Cardiac septum (tissue), 1 donor: Measurements from ENCODE around the gene GALNT17. TPM values are rescaled to one million over a fixed set of nuclear protein-coding genes. Genes with fewer than 3 reads are reported as not detected.

Experiments
- DNase-seq: peaks from one replicate; pipeline ENCODE4 v3.0.0-alpha.2; 2020; ENCODE audit warnings: low spot score
- intact Hi-C: fragments of 100-400 bp; cut with DNase I; formaldehyde crosslinking; loops from one replicate; pipeline ENCODE4 v1.14.0; 2022
- total RNA-seq: library from RNA; stranded (reverse); fragmentation: NEBNext Ultra II Directional; extraction: Animal tissue kit (Norgen Biotek cat#: 25700); gene quantifications from one replicate; pipeline ENCODE4 v1.2.1, GENCODE V29; 2021
- donor health status: DM: no; HTN: no; CAD: no.

The GALNT17 gene
- total RNA-seq, 1 donor from 2014 or later = 60.6 TPM

- intact Hi-C loops = loop anchor here (10.0 kb wide), 1 partner anchor 148 kb away; no protein-coding TSS in a partner anchor
- DNase-seq = no peak
Measured at GRCh38 chr7:71466448-71467145, 334.7 kb downstream of the GALNT17 start.

- no peak for DNase-seq
- intact Hi-C loops = no loop called here
Measured at GRCh38 chr7:71470326-71470725, 338.4 kb downstream of the GALNT17 start.

GRCh38 chr7:71470830-71471229 is 338.9 kb downstream of the GALNT17 start:
- intact Hi-C loops = no loop called here
- no peak for DNase-seq

- DNase-seq = no peak
- intact Hi-C loops = no loop called here
Measured at GRCh38 chr7:71472962-71473361, 341.0 kb downstream of the GALNT17 start.

GRCh38 chr7:71473366-71473967 is 341.5 kb downstream of the GALNT17 start:
- intact Hi-C loops = no loop called here
- no peak for DNase-seq

GRCh38 chr7:71477441-71477840 is 345.5 kb downstream of the GALNT17 start:
- intact Hi-C loops = no loop called here
- no peak for DNase-seq

- intact Hi-C loops = no loop called here
- DNase-seq = no peak
Measured at GRCh38 chr7:71479231-71479630, 347.3 kb downstream of the GALNT17 start.

- intact Hi-C loops = no loop called here
- no peak for DNase-seq
Measured at GRCh38 chr7:71480791-71481190, 348.8 kb downstream of the GALNT17 start.

GRCh38 chr7:71482284-71482683 is 350.3 kb downstream of the GALNT17 start:
- no peak for DNase-seq
- intact Hi-C loops = no loop called here

GRCh38 chr7:71484380-71484779 is 352.4 kb downstream of the GALNT17 start:
- DNase-seq = no peak
- intact Hi-C loops = no loop called here

GRCh38 chr7:71485586-71485985 is 353.6 kb downstream of the GALNT17 start:
- intact Hi-C loops = no loop called here
- DNase-seq = no peak

- intact Hi-C loops = no loop called here
- DNase-seq = no peak
Measured at GRCh38 chr7:71486414-71486813, 354.5 kb downstream of the GALNT17 start.

- DNase-seq = no peak
- intact Hi-C loops = no loop called here
Measured at GRCh38 chr7:71486856-71487628, 355.1 kb downstream of the GALNT17 start.

- intact Hi-C loops = no loop called here
- DNase-seq = no peak
Measured at GRCh38 chr7:71488308-71488707, 356.4 kb downstream of the GALNT17 start.

- no peak for DNase-seq
- intact Hi-C loops = no loop called here
Measured at GRCh38 chr7:71491336-71491735, 359.4 kb downstream of the GALNT17 start.

GRCh38 chr7:71495828-71496227 is 363.9 kb downstream of the GALNT17 start:
- no peak for DNase-seq
- intact Hi-C loops = no loop called here

- intact Hi-C loops = no loop called here
- no peak for DNase-seq
Measured at GRCh38 chr7:71497256-71497946, 365.5 kb downstream of the GALNT17 start.

GRCh38 chr7:71498381-71498780 is 366.4 kb downstream of the GALNT17 start:
- DNase-seq = no peak
- intact Hi-C loops = no loop called here

- DNase-seq = no peak
- intact Hi-C loops = no loop called here
Measured at GRCh38 chr7:71504697-71505441, 372.9 kb downstream of the GALNT17 start.
